ENCODE data around the gene PLB1.

PLB1 gene

DNA sequence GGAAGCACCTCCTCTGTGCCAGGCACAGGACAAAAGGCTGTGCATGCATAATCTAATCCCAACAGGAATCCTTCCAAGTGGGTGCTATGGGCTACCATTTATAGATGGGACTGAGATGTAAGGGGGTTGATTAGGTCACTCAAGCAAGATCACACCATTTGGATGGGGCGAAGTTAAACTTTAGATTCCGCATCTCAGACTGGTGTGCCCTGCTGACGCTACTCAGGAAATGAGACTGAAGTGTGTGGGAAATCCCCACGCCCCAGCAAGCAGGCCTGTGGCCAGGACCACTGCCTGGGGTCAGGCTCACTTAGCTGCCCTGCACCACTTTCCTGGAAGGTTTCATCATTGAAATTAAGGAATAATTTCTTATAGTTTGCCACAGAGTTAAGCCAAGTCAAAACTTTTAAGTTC lies 185.3 kb downstream of the PLB1 start:
- no peak overlapping the region for H3K4me3 ChIP-seq (ENCODE audit: low read depth, low read length)
- DNase-seq (ENCODE audit: low read depth), result peak; percentile 85
- TF ChIP-seq, protein P1, sequence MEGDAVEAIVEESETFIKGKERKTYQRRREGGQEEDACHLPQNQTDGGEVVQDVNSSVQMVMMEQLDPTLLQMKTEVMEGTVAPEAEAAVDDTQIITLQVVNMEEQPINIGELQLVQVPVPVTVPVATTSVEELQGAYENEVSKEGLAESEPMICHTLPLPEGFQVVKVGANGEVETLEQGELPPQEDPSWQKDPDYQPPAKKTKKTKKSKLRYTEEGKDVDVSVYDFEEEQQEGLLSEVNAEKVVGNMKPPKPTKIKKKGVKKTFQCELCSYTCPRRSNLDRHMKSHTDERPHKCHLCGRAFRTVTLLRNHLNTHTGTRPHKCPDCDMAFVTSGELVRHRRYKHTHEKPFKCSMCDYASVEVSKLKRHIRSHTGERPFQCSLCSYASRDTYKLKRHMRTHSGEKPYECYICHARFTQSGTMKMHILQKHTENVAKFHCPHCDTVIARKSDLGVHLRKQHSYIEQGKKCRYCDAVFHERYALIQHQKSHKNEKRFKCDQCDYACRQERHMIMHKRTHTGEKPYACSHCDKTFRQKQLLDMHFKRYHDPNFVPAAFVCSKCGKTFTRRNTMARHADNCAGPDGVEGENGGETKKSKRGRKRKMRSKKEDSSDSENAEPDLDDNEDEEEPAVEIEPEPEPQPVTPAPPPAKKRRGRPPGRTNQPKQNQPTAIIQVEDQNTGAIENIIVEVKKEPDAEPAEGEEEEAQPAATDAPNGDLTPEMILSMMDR (IDR thresholded peaks at IDR 0.05; ENCODE audit: insufficient read depth, low read depth, low read length, missing control alignments), result no peak

DNA sequence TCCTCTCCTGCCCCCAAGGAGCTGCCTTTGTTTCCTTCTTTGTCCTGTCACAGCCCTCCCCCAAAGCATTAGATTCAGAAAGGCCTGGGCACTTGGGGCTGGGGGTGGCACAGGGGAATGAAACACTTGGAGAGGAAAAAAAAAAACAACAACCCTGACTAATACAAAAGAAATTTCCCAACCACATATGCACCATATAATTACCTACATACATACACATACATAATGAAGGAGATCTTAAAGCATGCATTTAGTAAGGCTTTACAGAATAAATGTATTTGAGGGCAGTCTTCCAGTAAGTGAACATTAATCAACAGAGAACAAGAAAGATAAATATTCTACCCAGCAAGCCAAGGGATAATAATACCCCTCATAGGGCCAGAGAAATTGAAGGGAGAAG lies 185.7 kb downstream of the PLB1 start:
- no peak overlapping the region for H3K4me3 ChIP-seq (ENCODE audit: low read depth, low read length)
- DNase-seq (ENCODE audit: low read depth), result no peak
- TF ChIP-seq, protein P1 (IDR thresholded peaks at IDR 0.05; ENCODE audit: insufficient read depth, low read depth, low read length, missing control alignments), result no peak

DNA sequence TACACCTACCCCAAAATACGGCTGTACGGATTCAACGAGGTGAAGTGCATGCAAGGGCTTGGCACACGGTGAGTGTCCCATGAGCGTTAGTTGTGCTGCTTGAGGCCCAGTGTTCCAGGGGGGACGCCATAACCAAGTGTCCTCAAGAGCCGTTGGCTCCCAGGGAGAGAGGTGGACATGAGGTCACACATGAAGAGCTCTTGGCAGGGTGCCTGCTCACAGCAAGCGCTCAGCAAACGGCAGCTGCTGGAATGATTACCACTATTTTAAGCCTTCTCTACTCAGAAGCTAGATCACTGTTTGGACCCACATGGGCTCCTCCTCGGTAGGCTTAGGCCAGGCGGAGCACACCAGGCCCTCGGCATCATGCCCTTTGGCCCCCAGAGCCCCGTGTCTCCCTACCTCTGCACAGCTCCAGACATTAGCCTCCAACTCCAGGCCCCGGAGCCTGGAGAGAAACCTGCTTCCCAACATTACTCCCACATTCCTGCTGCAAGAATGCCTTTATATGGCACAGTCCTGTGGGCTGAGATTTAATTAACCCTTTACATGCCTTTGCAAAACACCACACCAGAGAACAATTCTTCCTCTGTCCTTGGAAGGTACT lies 187.3 kb downstream of the PLB1 start:
- no peak overlapping the region for H3K4me3 ChIP-seq (ENCODE audit: low read depth, low read length)
- TF ChIP-seq, protein P1 (IDR thresholded peaks at IDR 0.05; ENCODE audit: insufficient read depth, low read depth, low read length, missing control alignments), result no peak
- DNase-seq (ENCODE audit: low read depth), result no peak

DNA sequence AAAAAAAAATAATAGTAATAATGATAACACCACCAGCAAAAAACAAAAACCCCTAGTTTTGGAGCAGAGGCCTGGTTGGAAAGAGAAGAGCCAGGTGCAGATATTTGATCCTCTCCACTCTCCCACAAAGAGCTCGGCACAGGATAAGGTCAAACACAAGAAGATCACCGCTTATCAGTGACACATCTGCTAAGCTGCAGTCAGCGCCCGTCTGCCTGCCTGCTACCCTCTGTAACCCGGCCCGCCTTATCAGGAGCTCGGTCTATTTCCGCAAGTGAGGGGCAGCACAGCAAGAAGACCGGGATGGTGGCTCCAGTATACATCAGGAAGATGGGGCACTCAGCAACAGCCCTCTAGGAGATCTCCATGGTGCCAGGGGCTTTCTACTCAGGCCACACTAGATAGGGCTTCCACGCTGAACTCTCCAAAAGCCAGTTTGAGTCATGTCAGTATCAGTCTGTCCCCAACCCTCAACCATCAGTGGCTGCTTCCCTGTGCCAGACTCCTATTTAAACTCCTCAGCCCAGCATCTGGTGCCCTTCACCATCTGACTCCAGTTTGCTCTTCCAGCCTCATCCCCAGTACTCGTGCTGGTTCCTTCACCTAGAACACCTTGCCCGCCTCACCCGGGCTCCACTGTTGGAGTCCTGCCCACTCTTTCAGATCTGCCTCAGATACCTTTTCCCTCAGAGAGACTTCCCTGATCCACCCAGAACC lies 188.4 kb downstream of the PLB1 start:
- H3K4me3 ChIP-seq (ENCODE audit: low read depth, low read length), result no peak overlapping the region
- TF ChIP-seq, protein P1 (IDR thresholded peaks at IDR 0.05; ENCODE audit: insufficient read depth, low read depth, low read length, missing control alignments), result no peak
- DNase-seq (ENCODE audit: low read depth), result no peak

DNA sequence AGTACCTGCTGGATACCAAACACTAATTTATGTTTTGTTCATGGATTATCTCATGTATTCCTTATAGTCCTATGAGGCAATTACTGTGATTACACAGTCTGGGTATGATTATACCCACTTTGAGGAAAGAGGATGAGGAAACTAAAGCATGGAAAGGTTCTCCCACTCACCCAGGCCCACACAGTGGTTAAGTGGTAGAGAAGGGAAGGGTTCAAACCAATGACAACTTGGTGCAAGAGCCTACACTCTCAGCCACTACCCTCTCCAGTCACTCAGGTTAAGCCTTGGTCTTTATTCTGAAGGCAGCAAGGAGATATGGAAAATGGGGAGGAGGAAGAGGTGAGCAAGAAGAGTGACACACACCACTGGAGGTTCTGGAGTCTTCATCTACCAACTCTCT lies 191.3 kb downstream of the PLB1 start:
- H3K4me3 ChIP-seq (ENCODE audit: low read depth, low read length), result no peak overlapping the region
- TF ChIP-seq, protein P1 (IDR thresholded peaks at IDR 0.05; ENCODE audit: insufficient read depth, low read depth, low read length, missing control alignments), result no peak
- DNase-seq (ENCODE audit: low read depth), result no peak

DNA sequence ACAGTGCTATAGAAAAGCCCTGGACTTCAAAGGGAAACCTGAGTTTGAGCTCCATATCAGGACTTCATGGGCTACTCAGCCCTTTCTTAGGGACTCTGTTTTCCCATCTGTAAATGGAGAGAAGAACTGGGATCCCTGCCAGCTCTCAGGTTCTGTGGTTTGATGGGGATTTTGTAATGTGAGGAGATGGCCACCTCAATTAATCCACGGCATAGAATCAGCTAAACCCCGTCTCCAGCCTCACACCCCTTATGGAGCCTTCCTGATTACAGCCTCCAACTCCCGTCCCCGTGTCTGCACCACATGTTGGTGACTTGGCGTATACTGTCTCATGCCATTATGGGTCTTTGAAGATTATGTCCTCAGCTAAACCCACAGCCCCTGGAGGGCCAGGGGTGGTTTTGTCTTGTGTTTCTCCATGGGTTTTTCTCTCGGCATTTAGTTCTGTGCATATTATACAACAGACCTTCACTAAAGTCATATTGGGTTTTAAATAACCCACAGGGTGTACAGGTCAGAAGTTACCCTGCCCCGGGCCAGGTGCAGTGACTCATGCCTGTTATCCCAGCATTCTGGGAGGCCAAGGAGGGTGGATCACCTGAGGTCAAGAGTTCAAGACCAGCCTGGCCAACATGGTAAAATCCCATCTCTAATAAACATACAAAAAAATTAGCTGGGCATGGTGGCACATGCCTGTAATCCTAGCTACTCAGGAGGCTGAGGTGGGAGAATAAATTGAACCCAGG lies 192.0 kb downstream of the PLB1 start:
- TF ChIP-seq, protein P1 (IDR thresholded peaks at IDR 0.05; ENCODE audit: insufficient read depth, low read depth, low read length, missing control alignments), result no peak
- H3K4me3 ChIP-seq (ENCODE audit: low read depth, low read length), result no peak overlapping the region
- DNase-seq (ENCODE audit: low read depth), result no peak
